HepG2 (cell line): ENCODE data around the gene ZCCHC24. TPM values are rescaled to one million over a fixed set of nuclear protein-coding genes. Genes with fewer than 3 reads are reported as not detected.
A peak's percentile ranks its signal among the peaks of the same experiment; 100 is the strongest.

ENCODE experiments used
- ATAC-seq: fragments of 200-7000 bp; cut with Tn5 transposase; 3 replicates; pipeline ENCODE4 v1.9.1; 2020; ENCODE audit warnings: mild to moderate bottlenecking, moderate library complexity
- BruUV-seq: library from RNA; stranded (reverse); fragments of 400-500 nt; replicated peaks from 2 replicates; lab custom pipeline; 2021; lab: Mats Ljungman, UMichigan
- CTCF ChIA-PET: fragments of 300-600 bp; formaldehyde crosslinking; extraction: SDS; loops from one replicate; lab custom pipeline; 2021; ENCODE audit warnings: low total read pairs, inconsistent platforms, low intra/inter-chr PET ratio; lab: Yijun Ruan, JAX
- POLR2A ChIA-PET: fragments of 350-600 bp; sonication (Branson Sonifier 250); formaldehyde crosslinking; loops from one replicate; lab custom pipeline; 2020; ENCODE audit warnings: antibody characterized with exemption, inconsistent platforms; lab: Yijun Ruan, JAX
- DNase-seq: peaks from one replicate; pipeline ENCODE4 v3.0.0-alpha.2; 2015; ENCODE audit warnings: low spot score
- FAIRE-seq: peaks from 3 replicates; lab custom pipeline; 2011; peaks lifted over from hg19 to GRCh38; lab: Jason Lieb, UNC
- H2AFZ ChIP-seq: one replicate; pipeline ENCODE4 v1.6.1; 2011; ENCODE audit warnings: low read length, inconsistent platforms
- H3K27ac ChIP-seq: fragments of 300-600 bp; 3 replicates; pipeline ENCODE4 v1.8.0; 2011; ENCODE audit warnings: mixed run types, mild to moderate bottlenecking, mixed read lengths, low read length, inconsistent platforms; ENCODE audit not compliant: insufficient read depth; ENCODE audit errors: extremely low read length
- H3K27me3 ChIP-seq, 2 experiments: fragments of 200-600 bp in 1 of 2; 2 replicates in 1 of 2; 3 replicates in 1 of 2; pipeline versions ENCODE4 v1.6.0 to v1.8.0; 2011; ENCODE audit warnings: low read length in 2 of 2, mild to moderate bottlenecking in 2 of 2, moderate library complexity in 2 of 2, inconsistent platforms in 1 of 2; ENCODE audit not compliant: insufficient read depth in 2 of 2, control insufficient read depth in 1 of 2
- H3K36me3 ChIP-seq, 2 experiments: fragments of 200-600 bp in 1 of 2; replicated peaks in 1 of 2; 2 replicates in 1 of 2; 3 replicates in 1 of 2; pipeline versions ENCODE4 v1.5.1 to v1.8.0; 2011; ENCODE audit warnings: low read length in 2 of 2, inconsistent platforms in 1 of 2; ENCODE audit not compliant: insufficient read depth in 2 of 2, control insufficient read depth in 1 of 2
- H3K4me1 ChIP-seq: 2 replicates; pipeline ENCODE4 v1.5.1; 2012; ENCODE audit warnings: low read length, inconsistent platforms; ENCODE audit not compliant: insufficient read depth
- H3K4me2 ChIP-seq: 2 replicates; pipeline ENCODE4 v1.6.0; 2011; ENCODE audit warnings: low read depth, low read length, inconsistent platforms
- H3K4me3 ChIP-seq, 3 experiments: fragments of 200-600 bp in 1 of 3; sonication (generic), shearing (Covaris generic) in 1 of 3; replicated peaks in 1 of 3; 2 replicates each; pipeline ENCODE4 v1.5.1; 2011 to 2016; ENCODE audit warnings: low read length in 3 of 3, inconsistent platforms in 2 of 3, low read depth in 2 of 3, mild to moderate bottlenecking in 2 of 3, control low read depth in 1 of 3, mixed read lengths in 1 of 3; ENCODE audit not compliant: insufficient read depth in 1 of 3
- H3K79me2 ChIP-seq: one replicate; pipeline ENCODE4 v1.6.1; 2011; ENCODE audit warnings: low read length, inconsistent platforms; ENCODE audit not compliant: insufficient read depth
- H3K9ac ChIP-seq: 2 replicates; pipeline ENCODE4 v1.6.0; 2011; ENCODE audit warnings: mild to moderate bottlenecking, low read depth, low read length, inconsistent platforms; ENCODE audit not compliant: insufficient read depth
- H3K9me3 ChIP-seq: 2 replicates; pipeline ENCODE4 v1.5.1; 2012; ENCODE audit warnings: mild to moderate bottlenecking, low read length
- H4K20me1 ChIP-seq: 2 replicates; pipeline ENCODE4 v1.6.0; 2011; ENCODE audit warnings: inconsistent platforms, mild to moderate bottlenecking, low read length, moderate library complexity; ENCODE audit not compliant: insufficient read depth
- AKNA ChIP-seq: sonication (generic); formaldehyde crosslinking; IDR thresholded peaks from 2 replicates; pipeline ENCODE4 v1.4.0; 2020; ENCODE audit warnings: missing genetic modification reagents, borderline replicate concordance
- ATF7 ChIP-seq, 2 experiments: fragments of 450-650 bp in 1 of 2; sonication (generic) in 1 of 2; formaldehyde crosslinking in 1 of 2; IDR thresholded peaks; 2 replicates each; pipeline versions ENCODE4 v1.4.0 to v1.6.1; 2016 to 2020; ENCODE audit warnings: antibody characterized with exemption in 1 of 2, mild to moderate bottlenecking in 1 of 2, missing genetic modification reagents in 1 of 2
- CEBPG ChIP-seq: IDR thresholded peaks from 2 replicates; pipeline ENCODE4 v1.6.1; 2016
- CREB1 ChIP-seq, 2 experiments: fragments of 450-650 bp in 1 of 2; IDR thresholded peaks; 2 replicates each; pipeline ENCODE4 v1.6.1; 2016 to 2017; ENCODE audit warnings: control low read depth in 1 of 2, mild to moderate bottlenecking in 1 of 2, missing compliant biosample characterization in 1 of 2, missing genetic modification characterization in 1 of 2
- HNRNPUL1 ChIP-seq: fragments of 200-400 bp; formaldehyde crosslinking; IDR thresholded peaks from 2 replicates; pipeline ENCODE4 v1.6.1; 2017; ENCODE audit warnings: low read depth, mild to moderate bottlenecking, low read length, moderate library complexity
- MEF2D ChIP-seq: sonication (generic); formaldehyde crosslinking; IDR thresholded peaks from 2 replicates; pipeline ENCODE4 v1.5.1; 2020; ENCODE audit warnings: mild to moderate bottlenecking, missing genetic modification reagents
- NFATC3 ChIP-seq: sonication (generic); formaldehyde crosslinking; IDR thresholded peaks from 2 replicates; pipeline ENCODE4 v1.5.1; 2020; ENCODE audit warnings: mild to moderate bottlenecking, missing genetic modification reagents
- NR1H2 ChIP-seq: sonication (generic); formaldehyde crosslinking; IDR thresholded peaks from 2 replicates; pipeline ENCODE4 v1.8.1; 2022; ENCODE audit warnings: low read depth, missing genetic modification reagents, borderline replicate concordance
- ZNF124 ChIP-seq: sonication (generic); formaldehyde crosslinking; IDR thresholded peaks from 2 replicates; pipeline ENCODE4 v1.4.0; 2020; ENCODE audit warnings: missing genetic modification reagents
- ZNF160 ChIP-seq: sonication (generic); formaldehyde crosslinking; IDR thresholded peaks from 2 replicates; pipeline ENCODE4 v1.8.0; 2022; ENCODE audit warnings: mild to moderate bottlenecking, inconsistent platforms, missing genetic modification reagents
- ZNF280D ChIP-seq: sonication (generic); formaldehyde crosslinking; IDR thresholded peaks from 2 replicates; pipeline ENCODE4 v1.5.1; 2020; ENCODE audit warnings: mild to moderate bottlenecking, missing genetic modification reagents
- ZNF343 ChIP-seq: sonication (generic); formaldehyde crosslinking; IDR thresholded peaks from 2 replicates; pipeline ENCODE4 v1.4.0; 2020; ENCODE audit warnings: mild to moderate bottlenecking, missing genetic modification reagents
- ZSCAN21 ChIP-seq: sonication (generic); formaldehyde crosslinking; IDR thresholded peaks from 2 replicates; pipeline ENCODE4 v1.8.0; 2022; ENCODE audit warnings: mild to moderate bottlenecking, missing genetic modification reagents, moderate library complexity, borderline replicate concordance
- WGBS: methylation state at CpG from one replicate; pipeline ENCODE4 v1.1.6; 2017; ENCODE audit warnings: low lambda C conversion rate; 5-methylcytosine and 5-hydroxymethylcytosine counted together
- in situ Hi-C: cut with HindIII; loops from 2 replicates; pipeline ENCODE4 v1.10.0; 2017; ENCODE audit warnings: low pct_unique_long_range_greater_than_20kb; ENCODE audit not compliant: extremely low pct_ligation_motif_present
- intact Hi-C: fragments of 100-400 bp; cut with micrococcal nuclease; formaldehyde crosslinking; loops from one replicate; pipeline ENCODE4 v1.10.0; 2022; ENCODE audit not compliant: unreplicated experiment
- polyA plus RNA-seq, 8 experiments: library from polyadenylated mRNA; depleted of rRNA in 3 of 8; stranded (reverse) in 7 of 8; unstranded in 1 of 8; fragments of >200 nt; fragmentation: Illumina TruSeq in 4 of 8; extraction: Trizol in 4 of 8; gene quantifications; 2 replicates each; pipeline versions ENCODE4 v1.2.1 to v1.2.3, GENCODE V29; 2011 to 2016; ENCODE audit warnings: low read depth in 4 of 8, missing spikeins in 1 of 8, mixed read lengths in 1 of 8; ENCODE audit not compliant: insufficient read depth in 1 of 8
- total RNA-seq, 5 experiments: library from RNA; depleted of rRNA; stranded (reverse); fragments of >200 nt; fragmentation: Illumina TruSeq; extraction: Trizol; gene quantifications; 2 replicates each; pipeline ENCODE4 v1.2.3, GENCODE V29; 2016; ENCODE audit warnings: low read depth in 1 of 5

Gene ZCCHC24
- total and polyA plus RNA-seq, 2 of the 13 experiments (the other 11 are each of a cell fraction or from before 2014, with no cell fraction given): 3.1 to 7.9 TPM

GRCh38 chr10:79345241-79346011 lies 100.0 kb downstream of the ZCCHC24 start (continued):
- TF ChIP-seq NFATC3: no peak
- no peak for TF ChIP-seq NR1H2 (CRISPR knock-in tag)
- peak; percentile 19; the same call in 1 of the 2 replicates for TF ChIP-seq CEBPG (CRISPR knock-in tag)
- TF ChIP-seq ZNF124 (CRISPR knock-in tag): no peak

GRCh38 chr10:79344502-79345195 lies 100.8 kb downstream of the ZCCHC24 start:
- 81% methylated on average over 3 of the region's 3 CpGs for WGBS
- FAIRE-seq: no peak
- DNase-seq: no peak
- Histone ChIP-seq H3K36me3 (peaks cover 6 to 10% of the 10 kb centered on the region in 2 experiments), H3K4me3 (no peak overlapping the region), H3K4me2 (no peak overlapping the region), H3K9ac (no peak overlapping the region), H3K27ac (no peak overlapping the region), H4K20me1 (peaks cover 17% of the 10 kb centered on the region), H3K79me2 (peaks cover 23% of the 10 kb centered on the region), H3K4me1 (peaks cover 69% of the 10 kb centered on the region), H3K9me3 (no peaks in the 10 kb centered on the region), H2AFZ (no peak overlapping the region), H3K27me3 (no peaks in the 10 kb centered on the region)
- POLR2A ChIA-PET: interaction anchor here (0.9 to 7.8 kb wide), 2 partner anchors 9 to 13 kb away, joined by 5 to 134 read pairs; no protein-coding TSS in a partner anchor
- in situ Hi-C loops: no loop called here
- intact Hi-C loops: loop anchor here (10.0 kb wide), 1 partner anchor 50 kb away; no protein-coding TSS in a partner anchor
- ATAC-seq: no peak
- peak; percentile 88 for TF ChIP-seq ATF7 (IDR thresholded peaks at IDR 0.05)
- TF ChIP-seq ATF7 (CRISPR knock-in tag; IDR thresholded peaks at IDR 0.05): no peak
- no peak for TF ChIP-seq ZNF160 (CRISPR knock-in tag)
- no peak for TF ChIP-seq HNRNPUL1
- TF ChIP-seq ZNF343 (CRISPR knock-in tag): no peak
- peak; percentile 56 for TF ChIP-seq CREB1 (IDR thresholded peaks at IDR 0.05)
- no peak for TF ChIP-seq CREB1 (CRISPR knock-in tag; IDR thresholded peaks at IDR 0.05)
- no peak for TF ChIP-seq MEF2D
- no peak for TF ChIP-seq ZSCAN21
- no peak for TF ChIP-seq AKNA (CRISPR knock-in tag)
- TF ChIP-seq ZNF280D: no peak
- no TSS peak for BruUV-seq
- CTCF ChIA-PET: no interaction called here
